Pulmonary artery endothelial cell (primary cell): ENCODE measurements around the gene DHTKD1. TPM values are rescaled to one million over a fixed set of nuclear protein-coding genes. Genes with fewer than 3 reads are reported as not detected.

Experiments
- DNase-seq: peaks from one replicate; pipeline ENCODE4 v3.0.0-alpha.2; 2011; ENCODE audit warnings: low read depth, low spot score
- total RNA-seq: library from RNA; depleted of rRNA; stranded (reverse); fragments of >200 nt; gene quantifications from 2 replicates; pipeline ENCODE4 v1.2.3, GENCODE V29; 2014

The DHTKD1 gene
- total RNA-seq, result 15.7 and 19.8 TPM in 2 replicates

GRCh38 chr10:12068449-12069269 is at the start of gene DHTKD1:
TSS of gene DHTKD1 (plus strand) at chr10:12068954. CDS start at chr10:12069034, 80 bp downstream.
- peak; percentile 93 for DNase-seq

- DNase-seq, result no peak
Observed at GRCh38 chr10:12019283-12019971, 49.3 kb upstream of the DHTKD1 start.

GRCh38 chr10:12020574-12020973 is 48.2 kb upstream of the DHTKD1 start:
- DNase-seq, result no peak

GRCh38 chr10:12022580-12023257 is 46.0 kb upstream of the DHTKD1 start:
- DNase-seq, result no peak

GRCh38 chr10:12025591-12025990 is 43.2 kb upstream of the DHTKD1 start:
- no peak for DNase-seq

GRCh38 chr10:12027539-12027938 is 41.2 kb upstream of the DHTKD1 start:
- no peak for DNase-seq

GRCh38 chr10:12031404-12031803 is 37.4 kb upstream of the DHTKD1 start:
- DNase-seq, result no peak

GRCh38 chr10:12036073-12036655 is 32.6 kb upstream of the DHTKD1 start:
- DNase-seq, result no peak

- DNase-seq, result no peak
Observed at GRCh38 chr10:12041766-12042408, 26.9 kb upstream of the DHTKD1 start.

- no peak for DNase-seq
Observed at GRCh38 chr10:12042409-12042796, 26.4 kb upstream of the DHTKD1 start.

- DNase-seq, result peak; percentile 95
Observed at GRCh38 chr10:12042797-12043651, 25.7 kb upstream of the DHTKD1 start, which contains the start of gene UPF2. TSS of gene UPF2 (minus strand) at chr10:12042809. CDS start at chr10:12035423, 7,386 bp downstream.

GRCh38 chr10:12045596-12045995 is 23.2 kb upstream of the DHTKD1 start:
- no peak for DNase-seq

GRCh38 chr10:12048547-12048946 is 20.2 kb upstream of the DHTKD1 start:
- no peak for DNase-seq

- DNase-seq, result no peak
Observed at GRCh38 chr10:12050528-12050927, 18.2 kb upstream of the DHTKD1 start.

GRCh38 chr10:12051241-12051640 is 17.5 kb upstream of the DHTKD1 start:
- DNase-seq, result no peak

- no peak for DNase-seq
Observed at GRCh38 chr10:12055732-12056131, 13.0 kb upstream of the DHTKD1 start.

GRCh38 chr10:12056748-12057147 is 12.0 kb upstream of the DHTKD1 start:
- no peak for DNase-seq

- no peak for DNase-seq
Observed at GRCh38 chr10:12061124-12061523, 7.6 kb upstream of the DHTKD1 start.

- no peak for DNase-seq
Observed at GRCh38 chr10:12062754-12063482, 5.8 kb upstream of the DHTKD1 start.

GRCh38 chr10:12063483-12063818 is 5.3 kb upstream of the DHTKD1 start:
- DNase-seq, result no peak
